Panc1 (cell line): ENCODE measurements around the gene NUBP2. TPM values are rescaled to one million over a fixed set of nuclear protein-coding genes. Genes with fewer than 3 reads are reported as not detected.

Source experiments
- ATAC-seq: fragments of 200-7000 bp; cut with Tn5 transposase; 2 replicates; pipeline ENCODE4 v1.9.1; 2020; ENCODE audit warnings: mild to moderate bottlenecking, moderate library complexity
- BruUV-seq: library from RNA; stranded (reverse); fragments of 400-500 nt; replicated peaks from 2 replicates; lab custom pipeline; 2021; lab: Mats Ljungman, UMichigan
- CTCF ChIA-PET: fragments of 300-600 bp; sonication (Branson Sonifier 250); formaldehyde crosslinking; loops from one replicate; lab custom pipeline; 2022; ENCODE audit warnings: antibody characterized with exemption; lab: Charles Lee
- POLR2A ChIA-PET: fragments of 300-600 bp; sonication (Branson Sonifier 250); formaldehyde crosslinking; loops from one replicate; lab custom pipeline; 2022; ENCODE audit warnings: antibody characterized with exemption; lab: Charles Lee
- DNase-seq: peaks from one replicate; pipeline ENCODE4 v3.0.0-alpha.2; 2010; ENCODE audit warnings: low read depth, low spot score
- H3K27ac ChIP-seq: 2 replicates; pipeline ENCODE4 v1.5.1; 2011; ENCODE audit warnings: mild to moderate bottlenecking, low read length, inconsistent platforms
- H3K27me3 ChIP-seq: fragments of 200-500 bp; sonication (Bioruptor generic); 2 replicates; pipeline ENCODE4 v1.6.0; 2014; ENCODE audit warnings: low read length, inconsistent platforms; ENCODE audit not compliant: control insufficient read depth, insufficient read depth
- H3K36me3 ChIP-seq: fragments of 200-500 bp; sonication (Bioruptor generic); 2 replicates; pipeline ENCODE4 v1.5.1; 2014; ENCODE audit warnings: inconsistent platforms, mild to moderate bottlenecking, low read length, moderate library complexity; ENCODE audit not compliant: control insufficient read depth, insufficient read depth
- H3K4me1 ChIP-seq: 2 replicates; pipeline ENCODE4 v1.5.1; 2011; ENCODE audit warnings: inconsistent platforms, mild to moderate bottlenecking, low read length, moderate library complexity; ENCODE audit not compliant: control insufficient read depth, insufficient read depth
- H3K4me3 ChIP-seq, 2 experiments: 2 replicates each; pipeline ENCODE4 v1.5.1; 2011 to 2012; ENCODE audit warnings: low read depth in 2 of 2, low read length in 2 of 2, mild to moderate bottlenecking in 2 of 2, inconsistent platforms in 1 of 2, moderate library complexity in 1 of 2
- H3K9me3 ChIP-seq: fragments of 200-500 bp; sonication (Bioruptor generic); 2 replicates; pipeline ENCODE4 v1.5.1; 2014; ENCODE audit warnings: low read depth, mild to moderate bottlenecking, inconsistent platforms, low read length, moderate library complexity; ENCODE audit not compliant: control insufficient read depth, insufficient read depth
- POLR2AphosphoS5 ChIP-seq: IDR thresholded peaks from 2 replicates; pipeline ENCODE4 v1.6.1; 2012; ENCODE audit warnings: mild to moderate bottlenecking, low read depth, low read length, moderate library complexity
- SIN3A ChIP-seq: IDR thresholded peaks from 2 replicates; pipeline ENCODE4 v1.6.1; 2012; ENCODE audit warnings: low read depth, mild to moderate bottlenecking, low read length, moderate library complexity, borderline replicate concordance; ENCODE audit not compliant: insufficient read depth
- TCF7L2 ChIP-seq: IDR thresholded peaks from 2 replicates; pipeline ENCODE4 v1.6.1; 2011; ENCODE audit warnings: mild to moderate bottlenecking, low read depth, low read length, inconsistent platforms
- in situ Hi-C: cut with HindIII; loops from 2 replicates; pipeline ENCODE4 v1.10.0; 2016; ENCODE audit warnings: low sequenced_read_pairs, low pct_unique_long_range_greater_than_20kb
- intact Hi-C: fragments of 100-400 bp; cut with micrococcal nuclease; formaldehyde crosslinking; loops from one replicate; pipeline ENCODE4 v1.10.0; 2022; ENCODE audit not compliant: unreplicated experiment
- total RNA-seq: library from RNA; stranded (reverse); gene quantifications from one replicate; pipeline ENCODE4 v1.2.1, GENCODE V29; 2021; ENCODE audit not compliant: unreplicated experiment
- TF ChIP-seq, protein P1 (sequence below), 2 experiments: IDR thresholded peaks; 2 replicates each; pipeline ENCODE4 v1.6.1; 2011 to 2012; ENCODE audit warnings: low read depth in 2 of 2, control low read depth in 1 of 2, low read length in 1 of 2, mild to moderate bottlenecking in 1 of 2, moderate library complexity in 1 of 2; ENCODE audit not compliant: insufficient read depth in 1 of 2
- TF ChIP-seq, protein P2 (sequence below): fragments of 450-650 bp; IDR thresholded peaks from 2 replicates; pipeline ENCODE4 v1.5.1; 2017; ENCODE audit warnings: mild to moderate bottlenecking

NUBP2 gene
- total RNA-seq, 1 experiment from 2014 or later: 85.8 TPM

DNA sequence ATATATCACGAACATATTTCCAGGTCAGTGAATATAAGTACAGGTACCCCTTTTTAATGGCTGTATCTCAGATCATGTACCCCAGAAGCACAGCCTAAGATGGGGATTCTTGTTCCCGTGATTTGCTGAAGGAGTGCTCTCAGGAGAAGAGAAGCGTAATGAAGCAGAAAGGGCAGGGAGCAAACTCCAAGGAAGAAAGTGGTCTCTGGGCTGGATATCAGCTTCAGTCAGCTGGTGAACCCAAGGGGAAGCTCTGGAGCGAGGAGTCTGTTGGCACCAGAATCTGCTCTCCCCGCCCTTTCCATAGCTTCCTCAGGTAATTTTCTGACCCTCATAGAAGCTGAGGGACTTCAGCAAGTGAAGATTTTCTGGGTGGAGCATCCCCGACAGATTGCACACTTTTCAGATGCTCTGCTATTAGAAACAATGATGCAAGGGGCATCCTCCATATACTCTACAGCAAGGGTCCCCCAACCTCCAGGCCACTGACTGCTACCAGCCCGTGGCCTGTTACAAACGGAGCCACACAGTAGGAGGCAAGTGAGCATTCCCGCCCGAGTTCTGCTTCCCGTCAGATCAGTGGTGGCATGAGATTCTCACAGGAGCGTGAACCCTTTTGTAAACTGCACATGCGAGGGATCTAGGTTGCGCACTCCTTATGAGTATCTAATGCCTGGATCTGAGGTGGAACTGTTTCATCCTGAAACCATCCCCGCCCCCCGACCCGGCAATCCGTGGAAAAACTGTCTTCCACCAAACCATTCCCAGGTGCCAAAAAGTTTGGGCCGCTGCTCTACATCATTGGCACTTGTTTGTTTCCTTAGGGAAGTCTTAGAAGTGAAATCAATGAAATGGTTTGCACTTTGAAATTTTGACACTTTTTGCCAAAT is 48.7 kb downstream of the NUBP2 start:
- no peak for DNase-seq
- ChIA-PET POLR2A (no interaction called here), CTCF (no interaction called here)
- H3K27me3 ChIP-seq: no peaks in the 10 kb centered on the region
- in situ Hi-C loops: no loop called here
- H3K27ac ChIP-seq: no peak overlapping the region
- H3K4me3 ChIP-seq: no peak overlapping the region
- TF ChIP-seq TCF7L2 (no peak), SIN3A (no peak), POLR2AphosphoS5 (no peak)
- TF ChIP-seq, protein P1, sequence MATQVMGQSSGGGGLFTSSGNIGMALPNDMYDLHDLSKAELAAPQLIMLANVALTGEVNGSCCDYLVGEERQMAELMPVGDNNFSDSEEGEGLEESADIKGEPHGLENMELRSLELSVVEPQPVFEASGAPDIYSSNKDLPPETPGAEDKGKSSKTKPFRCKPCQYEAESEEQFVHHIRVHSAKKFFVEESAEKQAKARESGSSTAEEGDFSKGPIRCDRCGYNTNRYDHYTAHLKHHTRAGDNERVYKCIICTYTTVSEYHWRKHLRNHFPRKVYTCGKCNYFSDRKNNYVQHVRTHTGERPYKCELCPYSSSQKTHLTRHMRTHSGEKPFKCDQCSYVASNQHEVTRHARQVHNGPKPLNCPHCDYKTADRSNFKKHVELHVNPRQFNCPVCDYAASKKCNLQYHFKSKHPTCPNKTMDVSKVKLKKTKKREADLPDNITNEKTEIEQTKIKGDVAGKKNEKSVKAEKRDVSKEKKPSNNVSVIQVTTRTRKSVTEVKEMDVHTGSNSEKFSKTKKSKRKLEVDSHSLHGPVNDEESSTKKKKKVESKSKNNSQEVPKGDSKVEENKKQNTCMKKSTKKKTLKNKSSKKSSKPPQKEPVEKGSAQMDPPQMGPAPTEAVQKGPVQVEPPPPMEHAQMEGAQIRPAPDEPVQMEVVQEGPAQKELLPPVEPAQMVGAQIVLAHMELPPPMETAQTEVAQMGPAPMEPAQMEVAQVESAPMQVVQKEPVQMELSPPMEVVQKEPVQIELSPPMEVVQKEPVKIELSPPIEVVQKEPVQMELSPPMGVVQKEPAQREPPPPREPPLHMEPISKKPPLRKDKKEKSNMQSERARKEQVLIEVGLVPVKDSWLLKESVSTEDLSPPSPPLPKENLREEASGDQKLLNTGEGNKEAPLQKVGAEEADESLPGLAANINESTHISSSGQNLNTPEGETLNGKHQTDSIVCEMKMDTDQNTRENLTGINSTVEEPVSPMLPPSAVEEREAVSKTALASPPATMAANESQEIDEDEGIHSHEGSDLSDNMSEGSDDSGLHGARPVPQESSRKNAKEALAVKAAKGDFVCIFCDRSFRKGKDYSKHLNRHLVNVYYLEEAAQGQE (IDR thresholded peaks at IDR 0.05; ENCODE audit: insufficient read depth in 1 of 2, low read depth in 2 of 2, low read length in 1 of 2): no peak
- TF ChIP-seq, protein P2, sequence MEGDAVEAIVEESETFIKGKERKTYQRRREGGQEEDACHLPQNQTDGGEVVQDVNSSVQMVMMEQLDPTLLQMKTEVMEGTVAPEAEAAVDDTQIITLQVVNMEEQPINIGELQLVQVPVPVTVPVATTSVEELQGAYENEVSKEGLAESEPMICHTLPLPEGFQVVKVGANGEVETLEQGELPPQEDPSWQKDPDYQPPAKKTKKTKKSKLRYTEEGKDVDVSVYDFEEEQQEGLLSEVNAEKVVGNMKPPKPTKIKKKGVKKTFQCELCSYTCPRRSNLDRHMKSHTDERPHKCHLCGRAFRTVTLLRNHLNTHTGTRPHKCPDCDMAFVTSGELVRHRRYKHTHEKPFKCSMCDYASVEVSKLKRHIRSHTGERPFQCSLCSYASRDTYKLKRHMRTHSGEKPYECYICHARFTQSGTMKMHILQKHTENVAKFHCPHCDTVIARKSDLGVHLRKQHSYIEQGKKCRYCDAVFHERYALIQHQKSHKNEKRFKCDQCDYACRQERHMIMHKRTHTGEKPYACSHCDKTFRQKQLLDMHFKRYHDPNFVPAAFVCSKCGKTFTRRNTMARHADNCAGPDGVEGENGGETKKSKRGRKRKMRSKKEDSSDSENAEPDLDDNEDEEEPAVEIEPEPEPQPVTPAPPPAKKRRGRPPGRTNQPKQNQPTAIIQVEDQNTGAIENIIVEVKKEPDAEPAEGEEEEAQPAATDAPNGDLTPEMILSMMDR: no peak
- intact Hi-C loops: no loop called here
- H3K9me3 ChIP-seq: no peaks in the 10 kb centered on the region
- ATAC-seq: no peak
- H3K4me1 ChIP-seq: peaks cover 7% of the 10 kb centered on the region
- no TSS peak for BruUV-seq
- peaks cover 8% of the 10 kb centered on the region; the same call in 1 of the 2 replicates for H3K36me3 ChIP-seq

DNA sequence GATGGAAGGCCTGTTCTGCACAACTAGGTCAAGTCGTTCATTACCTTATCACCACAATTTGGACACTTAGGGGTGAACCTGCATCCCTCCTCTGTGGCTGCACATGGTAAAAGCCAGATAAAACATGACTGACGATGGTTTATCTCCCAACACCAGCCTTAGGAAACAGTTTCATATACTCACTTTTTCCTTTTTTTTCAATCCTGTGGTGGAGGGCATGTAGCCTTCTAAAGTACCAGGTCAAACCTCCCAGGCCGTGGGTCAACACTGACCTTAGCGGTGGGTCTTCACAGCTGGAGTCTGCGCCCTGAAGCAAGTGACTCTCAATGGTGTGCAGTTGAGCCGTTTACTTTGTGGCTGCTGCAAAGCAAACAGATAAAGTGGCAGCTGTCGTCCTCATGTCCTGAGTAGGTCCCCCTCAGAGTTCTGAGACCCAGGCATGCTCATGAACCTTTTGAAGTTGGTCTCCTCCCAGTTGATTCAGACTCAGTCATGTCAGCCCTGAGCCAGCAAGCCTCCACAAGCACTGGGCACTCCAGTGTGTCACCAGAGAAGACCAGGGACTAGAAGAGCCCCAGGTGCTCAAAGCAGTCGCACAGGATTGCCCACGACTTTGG is 50.2 kb downstream of the NUBP2 start:
- H3K4me1 ChIP-seq: peaks cover 7% of the 10 kb centered on the region
- POLR2A ChIA-PET: no interaction called here
- ATAC-seq: peak; percentile 73; the same call in 1 of the 2 replicates

More for the DNA sequence above, 50.2 kb downstream of the NUBP2 start:
- intact Hi-C loops (no loop called here), in situ Hi-C loops (no loop called here)
- H3K27me3 ChIP-seq: no peaks in the 10 kb centered on the region
- H3K27ac ChIP-seq: no peak overlapping the region
- TF ChIP-seq, protein P2: no peak
- TF ChIP-seq TCF7L2 (no peak), SIN3A (no peak)
- TF ChIP-seq, protein P1 (IDR thresholded peaks at IDR 0.05; ENCODE audit: insufficient read depth in 1 of 2, low read depth in 2 of 2, low read length in 1 of 2): no peak
- no peaks in the 10 kb centered on the region for H3K9me3 ChIP-seq
- CTCF ChIA-PET: no interaction called here
- no peak for DNase-seq
- 0 out of 2 replicates have a peak, but pooled peaks cover 2% of the 10 kb centered on the region for H3K36me3 ChIP-seq
- no peak overlapping the region for H3K4me3 ChIP-seq
- BruUV-seq: no TSS peak
